Kasumi-1 (cell line): ENCODE measurements around the gene ENTPD8.
"Not testable (repeated sequence)": the region's sequence is repeated elsewhere in the genome, so short reads cannot be mapped to it uniquely, and the experiment has no call there.

ENCODE experiments used
- DNase-seq, 2 experiments: peaks; one replicate each; lab custom pipeline; 2025; lab: John Stamatoyannopoulos, UW

ENTPD8 gene

GRCh38 chr9:137458194-137459151 lies 17.3 kb upstream of the ENTPD8 start:
- DNase-seq, result no peak

GRCh38 chr9:137457406-137458193 lies 16.4 kb upstream of the ENTPD8 start:
- DNase-seq, result no peak

GRCh38 chr9:137456864-137457405 lies 15.8 kb upstream of the ENTPD8 start:
- DNase-seq, result no peak

- DNase-seq, result no peak
Observed at GRCh38 chr9:137456061-137456863, 15.1 kb upstream of the ENTPD8 start.

GRCh38 chr9:137455359-137455991 lies 14.3 kb upstream of the ENTPD8 start:
- no peak for DNase-seq

- DNase-seq, result no peak
Observed at GRCh38 chr9:137454597-137455358, 13.6 kb upstream of the ENTPD8 start.

GRCh38 chr9:137454145-137454596 lies 13.0 kb upstream of the ENTPD8 start:
- peak in 1 of 2 experiments; percentile 19 for DNase-seq

- peak; percentile 42 to 45 for DNase-seq
Observed at GRCh38 chr9:137453643-137454081, 12.5 kb upstream of the ENTPD8 start.

GRCh38 chr9:137452761-137453642 lies 11.8 kb upstream of the ENTPD8 start:
- DNase-seq, result no peak

- DNase-seq, result peak; percentile 42 to 52
Observed at GRCh38 chr9:137452006-137452760, 11.0 kb upstream of the ENTPD8 start.

- DNase-seq, result not testable (repeated sequence)
Observed at GRCh38 chr9:137451264-137452005, 10.3 kb upstream of the ENTPD8 start.

GRCh38 chr9:137450539-137451222 lies 9.5 kb upstream of the ENTPD8 start:
- DNase-seq, result peak; percentile 33 to 45

GRCh38 chr9:137449931-137450538 lies 8.9 kb upstream of the ENTPD8 start:
- no peak for DNase-seq

- no peak for DNase-seq
Observed at GRCh38 chr9:137449081-137449844, 8.1 kb upstream of the ENTPD8 start.

- DNase-seq, result no peak
Observed at GRCh38 chr9:137448602-137448962, 7.4 kb upstream of the ENTPD8 start.
